Testis (tissue), 3 donors: ENCODE data around the gene HDAC9. TPM values are rescaled to one million over a fixed set of nuclear protein-coding genes. Genes with fewer than 3 reads are reported as not detected.

Experiments
- DNase-seq: peaks from one replicate; pipeline ENCODE4 v3.0.0-alpha.2; 2019
- H3K27ac ChIP-seq, 2 donors: fragments of 200-600 bp; sonication (generic); one replicate each; pipeline ENCODE4 v1.5.1; 2019
- H3K27me3 ChIP-seq: fragments of 200-600 bp; sonication (generic); one replicate; pipeline ENCODE4 v1.5.1; 2019
- H3K36me3 ChIP-seq: fragments of 200-600 bp; sonication (generic); one replicate; pipeline ENCODE4 v1.5.1; 2017; ENCODE audit warnings: low read depth; ENCODE audit errors: missing control alignments
- H3K4me1 ChIP-seq: fragments of 200-600 bp; sonication (generic); one replicate; pipeline ENCODE4 v1.5.1; 2019
- H3K4me3 ChIP-seq, 2 donors: fragments of 200-600 bp; sonication (generic); one replicate each; pipeline ENCODE4 v1.5.1; 2017 to 2019
- H3K9me3 ChIP-seq: fragments of 200-600 bp; sonication (generic); one replicate; pipeline ENCODE4 v1.5.1; 2017
- POLR2A ChIP-seq: fragments of 450-650 bp; IDR thresholded peaks from one replicate; pipeline ENCODE4 v1.6.1; 2017; ENCODE audit warnings: antibody characterized with exemption, mild to moderate bottlenecking, moderate library complexity
- WGBS, 2 donors: methylation state at CpG; one replicate each; pipeline ENCODE4 v1.1.5; 2018; 5-methylcytosine and 5-hydroxymethylcytosine counted together
- intact Hi-C: fragments of 100-400 bp; cut with DNase I; formaldehyde crosslinking; loops from one replicate; pipeline ENCODE4 v1.15.1; 2023; ENCODE audit warnings: low total_unique reads
- polyA plus RNA-seq: library from polyadenylated mRNA; stranded (reverse); fragments of 350-450 nt; fragmentation: Illumina TruSeq; extraction: RNeasy Lipid Tissue Mini Kit (QIAGEN cat#74804); gene quantifications from one replicate; pipeline ENCODE4 v1.2.3, GENCODE V29; 2014; ENCODE audit warnings: low read depth, low replicate concordance; ENCODE audit not compliant: insufficient read depth
- total RNA-seq, 2 donors: library from RNA; depleted of rRNA; stranded (reverse); fragments of >200 nt; gene quantifications; one replicate each; pipeline ENCODE4 v1.2.3, GENCODE V29; 2016
- TF ChIP-seq, protein P1 (sequence below), 3 experiments: fragments of 450-650 bp in 2 of 3; fragments of 200-600 bp in 1 of 3; sonication (generic) in 1 of 3; IDR thresholded peaks; one replicate each; pipeline ENCODE4 v1.5.1; 2016 to 2019; ENCODE audit warnings: antibody characterized with exemption in 3 of 3, mild to moderate bottlenecking in 2 of 3, moderate library complexity in 1 of 3

HDAC9 gene
- total and polyA plus RNA-seq, 3 donors from 2014 or later, result 30.6 to 35.5 (median 35.4) TPM

DNA sequence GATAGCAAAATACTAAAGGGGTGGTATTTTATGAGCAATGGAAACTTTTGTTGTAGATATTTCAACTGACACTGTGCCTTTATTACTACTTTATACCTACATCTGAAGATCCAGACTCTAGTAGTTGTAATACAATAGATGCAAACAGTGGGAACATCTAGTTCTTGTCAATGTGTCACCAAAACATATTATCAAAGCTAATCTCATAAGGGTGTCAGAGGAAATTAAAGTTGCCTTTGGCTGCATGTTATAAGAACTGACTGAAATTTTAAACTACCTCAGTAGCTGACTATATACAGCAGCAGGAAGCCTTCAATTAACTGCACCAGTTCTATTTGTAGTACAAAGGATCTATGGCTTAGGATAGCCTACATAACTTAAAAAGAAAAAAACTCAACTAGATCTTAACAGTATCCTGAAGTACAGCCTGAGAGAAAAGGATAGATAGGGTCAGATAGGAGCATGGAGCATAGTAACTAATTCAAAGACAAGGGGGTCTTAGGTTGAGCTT, 30.9 kb downstream of the HDAC9 start:
- Histone ChIP-seq H3K4me3 (no peak overlapping the region), H3K9me3 (no peaks in the 10 kb centered on the region), H3K27ac (no peak overlapping the region), H3K27me3 (no peaks in the 10 kb centered on the region), H3K36me3 (no peaks in the 10 kb centered on the region), H3K4me1 (no peaks in the 10 kb centered on the region)
- DNase-seq, result no peak
- TF ChIP-seq, protein P1, sequence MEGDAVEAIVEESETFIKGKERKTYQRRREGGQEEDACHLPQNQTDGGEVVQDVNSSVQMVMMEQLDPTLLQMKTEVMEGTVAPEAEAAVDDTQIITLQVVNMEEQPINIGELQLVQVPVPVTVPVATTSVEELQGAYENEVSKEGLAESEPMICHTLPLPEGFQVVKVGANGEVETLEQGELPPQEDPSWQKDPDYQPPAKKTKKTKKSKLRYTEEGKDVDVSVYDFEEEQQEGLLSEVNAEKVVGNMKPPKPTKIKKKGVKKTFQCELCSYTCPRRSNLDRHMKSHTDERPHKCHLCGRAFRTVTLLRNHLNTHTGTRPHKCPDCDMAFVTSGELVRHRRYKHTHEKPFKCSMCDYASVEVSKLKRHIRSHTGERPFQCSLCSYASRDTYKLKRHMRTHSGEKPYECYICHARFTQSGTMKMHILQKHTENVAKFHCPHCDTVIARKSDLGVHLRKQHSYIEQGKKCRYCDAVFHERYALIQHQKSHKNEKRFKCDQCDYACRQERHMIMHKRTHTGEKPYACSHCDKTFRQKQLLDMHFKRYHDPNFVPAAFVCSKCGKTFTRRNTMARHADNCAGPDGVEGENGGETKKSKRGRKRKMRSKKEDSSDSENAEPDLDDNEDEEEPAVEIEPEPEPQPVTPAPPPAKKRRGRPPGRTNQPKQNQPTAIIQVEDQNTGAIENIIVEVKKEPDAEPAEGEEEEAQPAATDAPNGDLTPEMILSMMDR (IDR thresholded peaks at IDR 0.05), result no peak
- no peak for TF ChIP-seq POLR2A
- intact Hi-C loops, result no loop called here

DNA sequence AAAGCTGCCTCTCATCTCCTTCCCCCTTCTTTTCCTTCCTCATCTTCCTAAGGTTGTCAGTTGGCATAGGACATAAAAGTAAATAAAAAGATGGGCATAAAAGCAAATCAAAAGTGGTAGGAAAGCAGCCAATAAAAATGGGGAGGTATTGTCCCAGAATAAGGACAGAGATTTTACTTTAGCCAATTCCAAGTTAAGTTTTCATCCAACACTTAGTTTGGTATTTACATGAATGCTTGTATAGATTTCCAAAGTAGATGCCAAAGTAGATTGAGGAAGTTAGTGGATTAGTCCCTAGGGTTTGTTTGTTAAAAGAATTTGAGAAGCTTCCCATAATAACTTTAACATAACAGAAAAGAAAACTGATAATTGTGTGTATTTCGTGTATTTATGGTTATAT, 33.7 kb downstream of the HDAC9 start:
- no peaks in the 10 kb centered on the region for H3K36me3 ChIP-seq
- H3K4me1 ChIP-seq, result no peaks in the 10 kb centered on the region
- 81 to 86% methylated on average over 1 of the region's 1 CpG for WGBS, 2 donors
- intact Hi-C loops, result no loop called here
- H3K27me3 ChIP-seq, result no peaks in the 10 kb centered on the region
- H3K4me3 ChIP-seq, result no peak overlapping the region
- TF ChIP-seq POLR2A, result no peak
- TF ChIP-seq, protein P1 (IDR thresholded peaks at IDR 0.05), result no peak
- no peaks in the 10 kb centered on the region for H3K9me3 ChIP-seq
- no peak overlapping the region for H3K27ac ChIP-seq
- no peak for DNase-seq

DNA sequence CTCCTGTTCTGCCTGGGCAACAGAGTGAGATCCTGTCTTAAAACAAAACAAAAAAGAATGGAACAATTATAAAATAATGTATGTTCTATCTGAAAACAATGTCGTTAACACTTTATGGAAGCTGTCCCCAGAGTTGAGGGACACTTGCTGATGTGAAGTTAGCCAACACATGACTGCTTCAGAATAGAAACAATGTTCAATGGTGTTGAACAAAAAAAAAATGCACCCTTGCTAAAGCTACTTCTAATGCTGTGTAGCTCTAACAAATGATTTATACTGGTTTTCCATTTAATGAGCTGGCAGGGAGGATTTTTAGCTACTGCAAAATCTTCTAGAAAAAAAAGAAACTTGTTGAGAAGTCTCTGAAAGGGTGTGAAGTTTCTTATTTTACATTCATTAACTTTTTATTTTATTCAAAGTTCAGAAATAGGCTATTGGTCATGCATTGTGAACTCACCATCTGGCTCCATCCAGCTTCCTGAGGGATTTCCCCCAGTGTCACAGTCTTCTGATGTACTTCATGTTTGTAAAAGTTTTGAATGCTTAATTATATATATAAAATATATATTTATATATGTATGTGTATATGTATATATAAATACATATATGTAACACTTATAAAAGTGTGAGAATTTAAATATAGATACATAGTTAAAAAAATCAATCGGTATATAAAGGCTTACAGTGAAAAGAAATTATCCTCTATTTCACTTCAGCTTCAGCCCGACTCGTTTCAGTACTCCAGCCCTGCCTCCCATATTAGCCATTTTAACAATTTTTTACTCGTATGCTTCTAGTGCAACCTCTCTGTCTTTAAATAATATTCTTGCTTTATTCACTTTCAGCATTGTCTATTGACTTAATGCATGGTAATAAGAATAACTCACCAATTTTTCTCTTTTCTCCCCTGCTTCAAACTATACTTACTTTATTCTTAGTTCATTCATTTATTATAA, 35.0 kb downstream of the HDAC9 start:
- DNase-seq, result no peak
- TF ChIP-seq, protein P1 (IDR thresholded peaks at IDR 0.05), result no peak
- TF ChIP-seq POLR2A, result no peak
- Histone ChIP-seq H3K9me3 (no peaks in the 10 kb centered on the region), H3K4me1 (no peaks in the 10 kb centered on the region), H3K27ac (no peak overlapping the region), H3K27me3 (no peaks in the 10 kb centered on the region), H3K36me3 (no peaks in the 10 kb centered on the region), H3K4me3 (no peak overlapping the region)
- WGBS, 2 donors, result 83 to 85% methylated on average over 5 of the region's 5 CpGs
- intact Hi-C loops, result no loop called here

DNA sequence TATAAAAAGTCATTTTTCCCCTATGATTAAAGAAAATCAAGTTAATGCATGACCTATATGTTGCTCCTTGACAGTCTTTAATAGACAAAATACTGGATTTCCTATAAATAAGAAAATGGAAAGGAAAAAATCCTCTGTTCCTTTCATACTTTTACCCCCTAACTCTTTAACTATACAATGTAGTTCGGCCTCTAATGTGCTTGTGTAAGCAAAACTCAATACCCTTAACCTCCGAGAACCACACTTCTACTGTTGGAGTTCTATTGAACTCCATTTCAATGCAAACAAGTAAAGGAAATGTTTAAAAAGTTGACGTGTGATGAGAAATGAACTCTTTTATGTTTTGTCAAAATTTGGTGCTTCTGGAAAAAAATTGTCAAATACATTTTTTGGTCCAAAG, 36.0 kb downstream of the HDAC9 start:
- Histone ChIP-seq H3K4me1 (no peaks in the 10 kb centered on the region), H3K27ac (no peak overlapping the region), H3K27me3 (no peaks in the 10 kb centered on the region), H3K36me3 (no peaks in the 10 kb centered on the region), H3K9me3 (no peaks in the 10 kb centered on the region), H3K4me3 (no peak overlapping the region)
- 95% methylated on average over 3 of the region's 3 CpGs for WGBS, 2 donors
- TF ChIP-seq, protein P1 (IDR thresholded peaks at IDR 0.05), result no peak
- TF ChIP-seq POLR2A, result no peak
- intact Hi-C loops, result no loop called here
- no peak for DNase-seq
